DOHH2 (cell line): ENCODE results near the gene TBC1D24.

Source experiments
- H3F3A ChIP-seq: fragments of 200-600 bp; sonication (generic), shearing (Covaris generic); 2 replicates; pipeline ENCODE4 v1.6.0; 2016; ENCODE audit warnings: antibody characterized with exemption, mild to moderate bottlenecking; ENCODE audit not compliant: control insufficient read depth, insufficient read depth
- H3K27ac ChIP-seq: fragments of 200-600 bp; sonication (generic); 2 replicates; pipeline ENCODE4 v1.5.1; 2014; ENCODE audit warnings: low read depth, mild to moderate bottlenecking, low read length, moderate library complexity
- H3K27me3 ChIP-seq: fragments of 200-600 bp; sonication (generic); 2 replicates; pipeline ENCODE4 v1.6.1; 2014; ENCODE audit warnings: mild to moderate bottlenecking, low read length, mixed read lengths; ENCODE audit not compliant: control insufficient read depth
- H3K36me3 ChIP-seq: fragments of 200-600 bp; sonication (generic); 2 replicates; pipeline ENCODE4 v1.6.1; 2014; ENCODE audit warnings: mild to moderate bottlenecking, low read length, moderate library complexity, mixed read lengths; ENCODE audit not compliant: control insufficient read depth
- H3K4me1 ChIP-seq: fragments of 200-600 bp; sonication (generic); 2 replicates; pipeline ENCODE4 v1.6.1; 2014; ENCODE audit warnings: mild to moderate bottlenecking, low read length, mixed read lengths; ENCODE audit not compliant: control insufficient read depth
- H3K4me2 ChIP-seq: fragments of 200-600 bp; sonication (generic); 2 replicates; pipeline ENCODE4 v1.6.0; 2014; ENCODE audit warnings: mild to moderate bottlenecking, low read length, moderate library complexity
- H3K4me3 ChIP-seq: fragments of 200-600 bp; sonication (generic); 2 replicates; pipeline ENCODE4 v1.5.1; 2014; ENCODE audit warnings: mild to moderate bottlenecking, low read length, mixed read lengths
- H3K79me2 ChIP-seq: fragments of 200-600 bp; sonication (generic); 2 replicates; pipeline ENCODE4 v1.6.1; 2014; ENCODE audit warnings: mild to moderate bottlenecking, low read length, mixed read lengths; ENCODE audit not compliant: control insufficient read depth
- H3K9me2 ChIP-seq: fragments of 200-600 bp; sonication (generic); replicated peaks from 2 replicates; pipeline ENCODE4 v1.6.1; 2014; ENCODE audit warnings: mild to moderate bottlenecking, low read length, mixed read lengths; ENCODE audit not compliant: control insufficient read depth
- H3K9me3 ChIP-seq: fragments of 200-600 bp; sonication (generic); 2 replicates; pipeline ENCODE4 v1.6.1; 2014; ENCODE audit warnings: antibody characterized with exemption, low read length, mixed read lengths; ENCODE audit not compliant: control insufficient read depth, insufficient read depth
- H4K20me1 ChIP-seq: fragments of 200-600 bp; sonication (generic); 2 replicates; pipeline ENCODE4 v1.6.0; 2014; ENCODE audit warnings: low read depth, mild to moderate bottlenecking, antibody characterized with exemption, low read length, moderate library complexity; ENCODE audit not compliant: control insufficient read depth, insufficient read depth
- CTCF ChIP-seq: fragments of 200-600 bp; sonication (generic); IDR thresholded peaks from one replicate; pipeline ENCODE4 v1.5.1; 2014; ENCODE audit warnings: antibody characterized with exemption, mild to moderate bottlenecking, low read depth, low read length; ENCODE audit not compliant: poor library complexity, severe bottlenecking
- EZH2phosphoT487 ChIP-seq: fragments of 200-600 bp; sonication (generic); IDR thresholded peaks from 2 replicates; pipeline ENCODE4 v1.6.1; 2017; ENCODE audit warnings: borderline replicate concordance, mild to moderate bottlenecking, antibody characterized with exemption, low read length, moderate library complexity, mixed read lengths

The TBC1D24 gene

DNA sequence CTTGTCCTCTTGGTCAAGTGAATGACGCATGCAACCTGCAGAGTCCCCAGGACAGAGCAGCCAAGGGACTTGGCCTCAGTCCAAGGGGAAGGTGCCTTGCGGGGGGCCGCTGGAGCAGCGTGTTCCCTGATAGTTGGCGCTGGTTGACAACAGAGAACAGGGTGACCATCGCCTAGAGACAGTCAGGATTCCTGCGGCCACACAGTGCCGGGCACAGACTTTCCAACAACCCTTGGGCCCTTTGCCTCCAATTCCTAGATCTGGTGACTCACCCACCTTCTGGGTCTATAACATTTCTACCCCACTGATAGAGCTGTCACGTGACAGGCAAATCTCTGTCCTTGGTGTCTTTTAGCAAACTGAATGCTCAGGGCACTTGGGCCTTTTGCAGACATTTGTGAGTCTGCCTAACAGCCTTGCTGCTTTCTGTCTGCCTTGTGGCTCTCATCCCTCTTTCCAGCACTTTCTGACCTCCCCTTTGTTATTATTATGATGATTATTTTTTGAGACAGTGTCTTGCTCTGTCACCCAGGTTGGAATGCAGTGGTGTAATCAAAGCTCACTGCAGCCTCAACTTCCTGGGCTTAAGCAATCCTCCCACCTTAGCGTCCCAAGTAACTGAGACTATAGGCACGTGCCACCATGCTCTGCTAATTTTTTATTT lies 26.9 kb upstream of the TBC1D24 start:
- Histone ChIP-seq H3F3A (no peaks in the 10 kb centered on the region), H3K27me3 (no peaks in the 10 kb centered on the region), H4K20me1 (no peaks in the 10 kb centered on the region), H3K9me2 (no peaks in the 10 kb centered on the region), H3K9me3 (no peaks in the 10 kb centered on the region), H3K4me2 (no peak overlapping the region), H3K4me1 (no peaks in the 10 kb centered on the region), H3K36me3 (peaks cover 86% of the 10 kb centered on the region), H3K79me2 (peaks cover 10% of the 10 kb centered on the region), H3K4me3 (no peak overlapping the region), H3K27ac (no peak overlapping the region)
- TF ChIP-seq CTCF (no peak), EZH2phosphoT487 (no peak)

DNA sequence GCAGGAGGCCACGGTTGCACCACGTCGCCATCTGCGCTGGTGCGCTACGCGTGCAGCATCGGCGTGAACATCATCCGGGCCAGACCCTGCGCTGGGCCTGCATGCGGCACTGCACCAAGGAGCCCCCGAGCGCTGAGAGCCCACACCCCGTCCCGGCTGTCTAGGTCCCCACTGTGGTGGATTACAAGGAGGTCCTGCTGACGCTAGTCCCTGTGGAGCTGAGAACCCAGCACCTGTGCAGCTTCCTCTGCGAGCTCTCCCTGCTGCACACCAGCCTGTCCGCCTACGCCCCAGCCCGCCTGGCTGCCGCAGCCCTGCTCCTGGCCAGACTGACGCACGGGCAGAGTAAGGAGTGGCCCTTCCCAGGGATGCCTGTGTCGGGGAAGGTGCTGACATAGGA lies 25.8 kb upstream of the TBC1D24 start:
- no peaks in the 10 kb centered on the region for H3K27me3 ChIP-seq
- no peaks in the 10 kb centered on the region for H3K9me3 ChIP-seq
- H3K4me3 ChIP-seq = no peak overlapping the region
- H3K9me2 ChIP-seq = no peaks in the 10 kb centered on the region
- no peak overlapping the region for H3K27ac ChIP-seq
- H3K4me2 ChIP-seq = no peak overlapping the region
- TF ChIP-seq CTCF = no peak
- TF ChIP-seq EZH2phosphoT487 = no peak
- H3K79me2 ChIP-seq = peaks cover 7% of the 10 kb centered on the region; the same call in 1 of the 2 replicates
- H4K20me1 ChIP-seq = no peaks in the 10 kb centered on the region
- H3F3A ChIP-seq = no peaks in the 10 kb centered on the region
- no peaks in the 10 kb centered on the region for H3K4me1 ChIP-seq
- peaks cover 90% of the 10 kb centered on the region for H3K36me3 ChIP-seq

DNA sequence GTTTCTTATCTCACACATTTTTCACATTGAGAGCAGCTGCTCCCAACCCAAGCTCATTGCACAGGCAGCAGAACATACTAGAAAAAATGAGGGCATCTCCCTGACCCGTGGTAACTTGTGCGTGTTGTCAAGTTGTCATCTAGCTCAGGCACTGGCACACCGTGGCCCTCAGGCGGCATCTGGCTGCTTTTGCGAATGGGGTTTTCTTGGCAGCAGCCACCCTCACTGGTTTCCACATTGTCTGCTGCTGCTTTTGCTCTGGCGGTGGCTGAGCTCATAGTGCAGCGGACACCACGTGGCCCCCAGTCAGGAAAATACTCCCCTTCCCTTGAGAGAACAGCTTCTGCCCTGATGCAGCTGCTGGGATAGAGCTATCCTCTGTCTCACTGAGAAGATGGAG lies 24.4 kb upstream of the TBC1D24 start:
- H4K20me1 ChIP-seq = no peaks in the 10 kb centered on the region
- no peak overlapping the region for H3K27ac ChIP-seq
- peaks cover 91% of the 10 kb centered on the region for H3K36me3 ChIP-seq
- H3K4me2 ChIP-seq = no peak overlapping the region
- H3F3A ChIP-seq = no peaks in the 10 kb centered on the region
- H3K27me3 ChIP-seq = no peaks in the 10 kb centered on the region
- no peak overlapping the region for H3K4me3 ChIP-seq
- H3K79me2 ChIP-seq = peaks cover 7% of the 10 kb centered on the region; the same call in 1 of the 2 replicates
- H3K9me3 ChIP-seq = no peaks in the 10 kb centered on the region
- H3K4me1 ChIP-seq = no peaks in the 10 kb centered on the region
- TF ChIP-seq CTCF = no peak
- TF ChIP-seq EZH2phosphoT487 = no peak
- no peaks in the 10 kb centered on the region for H3K9me2 ChIP-seq
